ENCODE data around the gene MANSC1. TPM values are rescaled to one million over a fixed set of nuclear protein-coding genes. Genes with fewer than 3 reads are reported as not detected.

Gene MANSC1
- polyA plus RNA-seq, 1 donor from 2014 or later: 1.3 TPM

- H3K27me3 ChIP-seq (ENCODE audit: insufficient read depth, low read depth, low read length): no peaks in the 10 kb centered on the region
- no peak overlapping the region for H3K9ac ChIP-seq (ENCODE audit: low read length)
- H3K9me2 ChIP-seq (ENCODE audit: insufficient read depth, low read length): no peaks in the 10 kb centered on the region
- no peak overlapping the region for H2AFZ ChIP-seq (ENCODE audit: low read depth, low read length)
- no peaks in the 10 kb centered on the region for H4K20me1 ChIP-seq (ENCODE audit: insufficient read depth)
- H3K9me3 ChIP-seq (ENCODE audit: low read length): no peaks in the 10 kb centered on the region
- H3K27ac ChIP-seq (ENCODE audit: low read length): no peak overlapping the region
- no peak overlapping the region for H3K4me2 ChIP-seq (ENCODE audit: low read length)
- no peak for TF ChIP-seq POLR2AphosphoS5 (IDR thresholded peaks at IDR 0.05)
- TF ChIP-seq TAF1 (IDR thresholded peaks at IDR 0.05; ENCODE audit: low read depth): no peak
- no peak for TF ChIP-seq SMC3 (conservative IDR thresholded peaks at IDR 0.05; ENCODE audit: poor library complexity)
- TF ChIP-seq MXI1 (conservative IDR thresholded peaks at IDR 0.05; ENCODE audit: poor library complexity, severe bottlenecking): no peak
- no peak for TF ChIP-seq REST (IDR thresholded peaks at IDR 0.05; ENCODE audit: borderline replicate concordance)
- no peak for TF ChIP-seq EZH2 (IDR thresholded peaks at IDR 0.05; ENCODE audit: borderline replicate concordance, insufficient read depth, low read length, poor library complexity, severe bottlenecking)
- no peak for TF ChIP-seq EP300 (conservative IDR thresholded peaks at IDR 0.05; ENCODE audit: poor library complexity, severe bottlenecking)
- TF ChIP-seq RAD21 (conservative IDR thresholded peaks at IDR 0.05): no peak
- no peak for TF ChIP-seq CTCF (IDR thresholded peaks at IDR 0.05; ENCODE audit: poor library complexity, severe bottlenecking)
- no peaks in the 10 kb centered on the region for H3K36me3 ChIP-seq (ENCODE audit: insufficient read depth, low read length)
- H3F3A ChIP-seq (ENCODE audit: insufficient read depth, low read length, poor library complexity, severe bottlenecking): no peaks in the 10 kb centered on the region
- no peak overlapping the region for H3K4me3 ChIP-seq (ENCODE audit: low read length)
- no peaks in the 10 kb centered on the region for H3K79me2 ChIP-seq (replicated peaks; ENCODE audit: insufficient read depth, low read length)
Observed at GRCh38 chr12:12333407-12334366, 16.4 kb downstream of the MANSC1 start.

- Histone ChIP-seq H3K27me3 (ENCODE audit: insufficient read depth, low read depth, low read length) (no peaks in the 10 kb centered on the region), H3F3A (ENCODE audit: insufficient read depth, low read length, poor library complexity, severe bottlenecking) (no peaks in the 10 kb centered on the region), H3K79me2 (replicated peaks; ENCODE audit: insufficient read depth, low read length) (no peaks in the 10 kb centered on the region), H3K9me3 (ENCODE audit: low read length) (no peaks in the 10 kb centered on the region), H3K27ac (ENCODE audit: low read length) (no peak overlapping the region), H4K20me1 (ENCODE audit: insufficient read depth) (no peaks in the 10 kb centered on the region), H3K9ac (ENCODE audit: low read length) (no peak overlapping the region), H3K9me2 (ENCODE audit: insufficient read depth, low read length) (no peaks in the 10 kb centered on the region), H3K4me2 (ENCODE audit: low read length) (no peak overlapping the region), H2AFZ (ENCODE audit: low read depth, low read length) (no peak overlapping the region), H3K4me3 (ENCODE audit: low read length) (no peak overlapping the region), H3K36me3 (ENCODE audit: insufficient read depth, low read length) (no peaks in the 10 kb centered on the region)
- no peak for TF ChIP-seq MXI1 (conservative IDR thresholded peaks at IDR 0.05; ENCODE audit: poor library complexity, severe bottlenecking)
- no peak for TF ChIP-seq REST (IDR thresholded peaks at IDR 0.05; ENCODE audit: borderline replicate concordance)
- TF ChIP-seq TAF1 (IDR thresholded peaks at IDR 0.05; ENCODE audit: low read depth): no peak
- no peak for TF ChIP-seq RAD21 (conservative IDR thresholded peaks at IDR 0.05)
- TF ChIP-seq EZH2 (IDR thresholded peaks at IDR 0.05; ENCODE audit: borderline replicate concordance, insufficient read depth, low read length, poor library complexity, severe bottlenecking): no peak
Observed at GRCh38 chr12:12331896-12332295, 18.1 kb downstream of the MANSC1 start.
